ENCODE measurements around the gene NXPE4. TPM values are rescaled to one million over a fixed set of nuclear protein-coding genes. Genes with fewer than 3 reads are reported as not detected.

The NXPE4 gene
- total and polyA plus RNA-seq, 10 donors = 0.07 to 0.28 (median 0.25) TPM; not detected in 7

GRCh38 chr11:114551060-114551459 is 44.5 kb downstream of the NXPE4 start:
- Histone ChIP-seq H3K4me1 (no peaks in the 10 kb centered on the region), H3K4me3 (no peak overlapping the region), H3K36me3 (no peaks in the 10 kb centered on the region), H3K27ac (no peak overlapping the region), H3K27me3 (replicated peaks in 1 of 7) (no peaks in the 10 kb centered on the region), H3K9me3 (no peaks in the 10 kb centered on the region)
- intact Hi-C loops (cut with DNase I; ENCODE audit: low total_unique reads) = no loop called here
- TF ChIP-seq POLR2A (IDR thresholded peaks at IDR 0.05) (no peak), POLR2AphosphoS5 (IDR thresholded peaks at IDR 0.05) (no peak), CTCF (IDR thresholded peaks at IDR 0.05 in 8 of 11, conservative IDR thresholded peaks at IDR 0.05 in 3 of 11) (no peak)
- no peak for DNase-seq
- 82 to 94% (median 86%) methylated on average over 4 of the region's 4 CpGs for WGBS, 5 donors

GRCh38 chr11:114525682-114526081 is 69.9 kb downstream of the NXPE4 start:
- no peak for TF ChIP-seq POLR2AphosphoS5 (IDR thresholded peaks at IDR 0.05)
- TF ChIP-seq CTCF (IDR thresholded peaks at IDR 0.05 in 8 of 11, conservative IDR thresholded peaks at IDR 0.05 in 3 of 11) = no peak
- no peak for TF ChIP-seq POLR2A (IDR thresholded peaks at IDR 0.05)
- Histone ChIP-seq H3K4me1 (no peaks in the 10 kb centered on the region), H3K4me3 (no peak overlapping the region), H3K27ac (no peak overlapping the region), H3K9me3 (peaks cover 0 to 30% (median 20%) of the 10 kb centered on the region in 8 donors), H3K36me3 (no peaks in the 10 kb centered on the region), H3K27me3 (replicated peaks in 1 of 7) (no peaks in the 10 kb centered on the region)
- no peak for DNase-seq
- intact Hi-C loops (cut with DNase I; ENCODE audit: low total_unique reads) = no loop called here
- WGBS, 5 donors = 68 to 90% (median 82%) methylated on average over 2 of the region's 2 CpGs

- no peak overlapping the region for H3K27ac ChIP-seq
- peaks cover 0 to 30% (median 20%) of the 10 kb centered on the region in 8 donors for H3K9me3 ChIP-seq
- 74 to 97% (median 90%) methylated on average over 1 of the region's 1 CpG for WGBS, 5 donors
- intact Hi-C loops (cut with DNase I; ENCODE audit: low total_unique reads) = no loop called here
- H3K4me1 ChIP-seq = no peaks in the 10 kb centered on the region
- H3K4me3 ChIP-seq = no peak overlapping the region
- TF ChIP-seq POLR2A (IDR thresholded peaks at IDR 0.05) (no peak), CTCF (IDR thresholded peaks at IDR 0.05 in 8 of 11, conservative IDR thresholded peaks at IDR 0.05 in 3 of 11) (no peak), POLR2AphosphoS5 (IDR thresholded peaks at IDR 0.05) (no peak)
- no peak for DNase-seq
- H3K27me3 ChIP-seq (replicated peaks in 1 of 7) = no peaks in the 10 kb centered on the region
- no peaks in the 10 kb centered on the region for H3K36me3 ChIP-seq
Observed at GRCh38 chr11:114524122-114524521, 71.5 kb downstream of the NXPE4 start.

GRCh38 chr11:114522818-114523217 is 72.8 kb downstream of the NXPE4 start:
- Histone ChIP-seq H3K36me3 (no peaks in the 10 kb centered on the region), H3K9me3 (peaks cover 0 to 30% (median 20%) of the 10 kb centered on the region in 8 donors), H3K27me3 (replicated peaks in 1 of 7) (no peaks in the 10 kb centered on the region), H3K4me1 (no peaks in the 10 kb centered on the region), H3K4me3 (no peak overlapping the region), H3K27ac (no peak overlapping the region)
- intact Hi-C loops (cut with DNase I; ENCODE audit: low total_unique reads) = no loop called here
- TF ChIP-seq POLR2AphosphoS5 (IDR thresholded peaks at IDR 0.05) = no peak
- TF ChIP-seq POLR2A (IDR thresholded peaks at IDR 0.05) = no peak
- no peak for TF ChIP-seq CTCF (IDR thresholded peaks at IDR 0.05 in 8 of 11, conservative IDR thresholded peaks at IDR 0.05 in 3 of 11)
- DNase-seq = no peak
- 55 to 79% (median 70%) methylated on average over 2 of the region's 2 CpGs for WGBS, 5 donors

Small RNA genes lying within 50 kb of the gene (small RNA-seq; reads per million reads assigned to genes)
- gene RF01210 = 0 reads per million in 4 donors

Other genes starting within 250 kb of the NXPE4 start
- 10 to 100 TPM in 4 of 7 donors, 1 to 10 TPM in 3; 6.9 to 13.9 (median 10.4) TPM for gene C11orf71, start 195.3 kb downstream of the NXPE4 start, total RNA-seq
- 10 to 100 TPM; 12.1 to 15.2 (median 14.4) TPM for gene C11orf71, start 195.3 kb downstream of the NXPE4 start, polyA plus RNA-seq
- 10 to 100 TPM; 20.8 to 35.3 (median 25.9) TPM for gene RBM7, start 195.1 kb downstream of the NXPE4 start, total RNA-seq
- 10 to 100 TPM in 2 of 3 donors, 1 to 10 TPM in 1; 8.0 to 15.3 (median 10.6) TPM for gene RBM7, start 195.1 kb downstream of the NXPE4 start, polyA plus RNA-seq
- gene REXO2, start 156.3 kb downstream of the NXPE4 start, total RNA-seq = 100 to 1,000 TPM in 2 of 7 donors, 10 to 100 TPM in 5; 57.3 to 118 (median 80.9) TPM
- 10 to 100 TPM; 46.4 to 70.8 (median 52.9) TPM for gene REXO2, start 156.3 kb downstream of the NXPE4 start, polyA plus RNA-seq
- gene NXPE1, start 35.9 kb downstream of the NXPE4 start, total RNA-seq = under 1 TPM in 1 of 7 donors, not detected in 6; 0.46 TPM
- gene NXPE1, start 35.9 kb downstream of the NXPE4 start, polyA plus RNA-seq = not detected
- gene NXPE2, start 82.7 kb upstream of the NXPE4 start, total RNA-seq = under 1 TPM in 2 of 7 donors, not detected in 5; 0.32 to 0.52 TPM
- not detected for gene NXPE2, start 82.7 kb upstream of the NXPE4 start, polyA plus RNA-seq

All from spleen (tissue), 11 donors.